ENCODE measurements around the gene EIF4A3. TPM values are rescaled to one million over a fixed set of nuclear protein-coding genes. Genes with fewer than 3 reads are reported as not detected.

EIF4A3 gene
- total and polyA plus RNA-seq, 9 of the 15 experiments (the other 6 are each of a cell fraction or from before 2014, with no cell fraction given) = 62.7 to 171 (median 127) TPM

GRCh38 chr17:80086616-80087015, 60.3 kb downstream of the EIF4A3 start (continued):
- TF ChIP-seq CHD7 (IDR thresholded peaks at IDR 0.05; ENCODE audit: low read depth, low read length) (no peak), TAF7 (tag; IDR thresholded peaks at IDR 0.05) (no peak), DLX4 (CRISPR knock-in tag; IDR thresholded peaks at IDR 0.05) (no peak), SRSF3 (IDR thresholded peaks at IDR 0.05; ENCODE audit: insufficient read depth, low read length) (no peak), ZNF668 (CRISPR knock-in tag; IDR thresholded peaks at IDR 0.05) (no peak), ZNF507 (tag; conservative IDR thresholded peaks at IDR 0.05) (no peak), MTA1 (IDR thresholded peaks at IDR 0.05; ENCODE audit: borderline replicate concordance) (no peak), RAD51 (IDR thresholded peaks at IDR 0.05; ENCODE audit: borderline replicate concordance, low read depth) (no peak), ZFP36 (IDR thresholded peaks at IDR 0.05; ENCODE audit: low read depth, low read length, partially characterized antibody) (no peak), HIVEP1 (CRISPR knock-in tag; IDR thresholded peaks at IDR 0.05) (no peak)
